Stimulated activated CD4-positive, alpha-beta T cell treated with anti-CD3 and anti-CD28 coated beads, TNF-alpha, amount 100 ng/mL, for 48 hours (primary cell): ENCODE results near the gene ZMYM4.
A peak's percentile ranks its signal among the peaks of the same experiment; 100 is the strongest.

ENCODE experiments used
- DNase-seq, 3 donors: peaks; one replicate each; pipeline ENCODE4 v3.0.0-alpha.2; 2020; ENCODE audit warnings: low read depth in 3 of 3

ZMYM4 gene

GRCh38 chr1:35406103-35406502 lies 137.6 kb downstream of the ZMYM4 start:
- DNase-seq: no peak

GRCh38 chr1:35407743-35408142 lies 139.2 kb downstream of the ZMYM4 start:
- DNase-seq: no peak

GRCh38 chr1:35408925-35409324 lies 140.4 kb downstream of the ZMYM4 start:
- no peak for DNase-seq

GRCh38 chr1:35426097-35426586 lies 157.6 kb downstream of the ZMYM4 start:
- no peak for DNase-seq

- DNase-seq: no peak
These were observed 159.9 kb downstream of the ZMYM4 start for GRCh38 chr1:35428360-35428759.

- DNase-seq: no peak
These were observed 162.3 kb downstream of the ZMYM4 start for GRCh38 chr1:35430762-35431161.

- no peak for DNase-seq
These were observed 162.7 kb downstream of the ZMYM4 start for GRCh38 chr1:35431173-35431599.

- DNase-seq: no peak
These were observed 163.7 kb downstream of the ZMYM4 start for GRCh38 chr1:35432231-35432630.

GRCh38 chr1:35433714-35434113 lies 165.2 kb downstream of the ZMYM4 start:
- no peak for DNase-seq

GRCh38 chr1:35434703-35435102 lies 166.2 kb downstream of the ZMYM4 start:
- no peak for DNase-seq

GRCh38 chr1:35436078-35436477 lies 167.6 kb downstream of the ZMYM4 start:
- DNase-seq: no peak

- DNase-seq: no peak
These were observed 168.7 kb downstream of the ZMYM4 start for GRCh38 chr1:35437200-35437599.

- DNase-seq: no peak
These were observed 171.1 kb downstream of the ZMYM4 start for GRCh38 chr1:35439626-35440025.

- no peak for DNase-seq
These were observed 173.5 kb downstream of the ZMYM4 start for GRCh38 chr1:35441926-35442579.

- DNase-seq: peak in 2 of 3 donors; percentile 33 to 36
These were observed 174.2 kb downstream of the ZMYM4 start for GRCh38 chr1:35442734-35443133.

GRCh38 chr1:35443768-35444518 lies 175.4 kb downstream of the ZMYM4 start:
- no peak for DNase-seq

GRCh38 chr1:35444519-35444774 lies 175.9 kb downstream of the ZMYM4 start:
- no peak for DNase-seq

- DNase-seq: no peak
These were observed 178.8 kb downstream of the ZMYM4 start for GRCh38 chr1:35447278-35447677.

- no peak for DNase-seq
These were observed 179.9 kb downstream of the ZMYM4 start for GRCh38 chr1:35448344-35448801.

GRCh38 chr1:35449334-35450008 lies 181.0 kb downstream of the ZMYM4 start:
- DNase-seq: no peak

- DNase-seq: peak; percentile 45 to 74 (median 61)
These were observed 182.6 kb downstream of the ZMYM4 start for GRCh38 chr1:35451125-35451528.

- no peak for DNase-seq
These were observed 183.7 kb downstream of the ZMYM4 start for GRCh38 chr1:35452106-35452774.
